ENCODE data around the gene GPD1L. TPM values are rescaled to one million over a fixed set of nuclear protein-coding genes. Genes with fewer than 3 reads are reported as not detected.

GPD1L gene
- total RNA-seq, 2 experiments from 2014 or later, result 9.2 to 10.2 TPM

DNA sequence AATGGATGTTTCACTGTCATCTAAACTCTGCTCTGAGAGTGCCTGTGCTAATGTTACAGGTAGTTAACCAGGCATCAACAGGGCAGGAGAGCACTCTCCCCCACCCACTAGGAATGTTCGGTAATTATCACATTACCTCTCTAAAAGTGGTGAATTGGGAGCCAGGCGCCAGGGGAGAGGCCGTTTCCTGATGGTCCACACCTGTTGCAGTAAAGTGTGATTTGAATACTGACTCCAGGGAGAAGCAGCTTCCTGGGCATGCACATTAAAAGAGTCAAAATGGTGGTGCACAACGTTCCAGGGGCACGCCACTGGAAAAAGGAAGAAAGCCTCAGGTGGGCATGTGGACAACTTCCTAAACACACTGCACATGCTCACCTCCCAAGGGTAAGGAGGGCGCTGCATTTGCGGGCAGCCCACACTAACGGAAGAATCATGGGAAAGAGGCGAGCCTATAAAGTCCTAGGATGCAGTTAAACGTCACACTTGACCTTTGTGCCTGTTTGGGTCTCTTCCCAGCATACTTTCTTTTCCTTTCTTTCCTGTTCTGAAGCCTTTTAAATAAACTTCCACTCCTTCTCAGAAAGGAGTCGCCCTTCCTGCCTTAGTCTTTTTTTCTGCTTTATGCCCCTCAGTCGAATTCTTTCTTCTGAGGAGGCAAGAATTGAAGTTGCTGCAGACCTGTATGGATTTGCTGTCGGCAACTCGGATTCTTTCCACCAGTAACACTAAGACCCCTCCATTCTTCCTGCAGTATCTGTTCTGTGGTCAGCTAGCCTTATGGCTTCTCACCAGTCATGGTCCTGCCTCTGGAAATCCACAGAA is 28.9 kb upstream of the GPD1L start:
- H3K4me3 Mint-ChIP-seq, result no peak overlapping the region
- H3K27me3 Mint-ChIP-seq, result peaks cover 1% of the 10 kb centered on the region
- no peaks in the 10 kb centered on the region for H3K9me3 Mint-ChIP-seq
- TF ChIP-seq, protein P1, sequence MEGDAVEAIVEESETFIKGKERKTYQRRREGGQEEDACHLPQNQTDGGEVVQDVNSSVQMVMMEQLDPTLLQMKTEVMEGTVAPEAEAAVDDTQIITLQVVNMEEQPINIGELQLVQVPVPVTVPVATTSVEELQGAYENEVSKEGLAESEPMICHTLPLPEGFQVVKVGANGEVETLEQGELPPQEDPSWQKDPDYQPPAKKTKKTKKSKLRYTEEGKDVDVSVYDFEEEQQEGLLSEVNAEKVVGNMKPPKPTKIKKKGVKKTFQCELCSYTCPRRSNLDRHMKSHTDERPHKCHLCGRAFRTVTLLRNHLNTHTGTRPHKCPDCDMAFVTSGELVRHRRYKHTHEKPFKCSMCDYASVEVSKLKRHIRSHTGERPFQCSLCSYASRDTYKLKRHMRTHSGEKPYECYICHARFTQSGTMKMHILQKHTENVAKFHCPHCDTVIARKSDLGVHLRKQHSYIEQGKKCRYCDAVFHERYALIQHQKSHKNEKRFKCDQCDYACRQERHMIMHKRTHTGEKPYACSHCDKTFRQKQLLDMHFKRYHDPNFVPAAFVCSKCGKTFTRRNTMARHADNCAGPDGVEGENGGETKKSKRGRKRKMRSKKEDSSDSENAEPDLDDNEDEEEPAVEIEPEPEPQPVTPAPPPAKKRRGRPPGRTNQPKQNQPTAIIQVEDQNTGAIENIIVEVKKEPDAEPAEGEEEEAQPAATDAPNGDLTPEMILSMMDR (IDR thresholded peaks at IDR 0.05), result no peak
- ATAC-seq (no peak), DNase-seq (no peak)
- no peaks in the 10 kb centered on the region for H3K36me3 Mint-ChIP-seq (ENCODE audit: low read depth)
- ChIA-PET POLR2A (interaction anchor here (0.9 kb wide), 1 partner anchor 8 kb away, joined by 3 read pairs; no protein-coding TSS in a partner anchor), CTCF (no interaction called here)
- no peak overlapping the region for H3K27ac Mint-ChIP-seq
- no peaks in the 10 kb centered on the region for H3K4me1 Mint-ChIP-seq (ENCODE audit: low read depth)
- intact Hi-C loops (cut with micrococcal nuclease), result no loop called here

DNA sequence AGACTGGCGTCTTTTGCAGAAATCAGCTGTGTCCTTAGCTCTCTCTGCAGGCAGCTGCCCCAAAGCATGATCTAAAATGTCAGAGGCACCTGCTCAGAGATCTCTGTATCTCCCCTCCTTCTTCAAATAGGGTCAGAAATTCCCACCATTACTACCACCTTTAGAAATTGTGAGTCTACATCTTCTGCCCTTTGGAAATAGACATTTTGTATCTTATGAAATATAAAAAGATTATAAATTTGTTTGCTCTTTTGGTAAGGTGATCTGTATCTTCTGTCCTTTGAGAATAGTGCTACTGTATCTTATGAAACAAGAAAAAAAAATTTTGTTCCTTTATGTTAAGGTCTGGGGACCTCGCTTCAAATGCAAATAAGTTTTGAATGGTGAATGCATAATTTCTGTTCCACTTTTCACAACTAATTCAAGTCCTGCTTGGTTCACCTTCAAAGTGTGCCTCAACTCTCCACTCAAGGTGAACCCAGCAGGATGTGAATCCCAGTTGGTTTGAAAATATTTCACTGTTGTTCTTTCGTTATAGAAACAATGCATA is 28.3 kb upstream of the GPD1L start:
- DNase-seq, result no peak
- ChIA-PET CTCF (no interaction called here), POLR2A (no interaction called here)
- H3K27ac Mint-ChIP-seq, result no peak overlapping the region
- no peaks in the 10 kb centered on the region for H3K4me1 Mint-ChIP-seq (ENCODE audit: low read depth)
- intact Hi-C loops (cut with micrococcal nuclease), result no loop called here
- ATAC-seq, result no peak
- no peaks in the 10 kb centered on the region for H3K9me3 Mint-ChIP-seq
- TF ChIP-seq, protein P1 (IDR thresholded peaks at IDR 0.05), result no peak
- no peaks in the 10 kb centered on the region for H3K36me3 Mint-ChIP-seq (ENCODE audit: low read depth)
- H3K4me3 Mint-ChIP-seq, result no peak overlapping the region
- peaks cover 1% of the 10 kb centered on the region for H3K27me3 Mint-ChIP-seq

DNA sequence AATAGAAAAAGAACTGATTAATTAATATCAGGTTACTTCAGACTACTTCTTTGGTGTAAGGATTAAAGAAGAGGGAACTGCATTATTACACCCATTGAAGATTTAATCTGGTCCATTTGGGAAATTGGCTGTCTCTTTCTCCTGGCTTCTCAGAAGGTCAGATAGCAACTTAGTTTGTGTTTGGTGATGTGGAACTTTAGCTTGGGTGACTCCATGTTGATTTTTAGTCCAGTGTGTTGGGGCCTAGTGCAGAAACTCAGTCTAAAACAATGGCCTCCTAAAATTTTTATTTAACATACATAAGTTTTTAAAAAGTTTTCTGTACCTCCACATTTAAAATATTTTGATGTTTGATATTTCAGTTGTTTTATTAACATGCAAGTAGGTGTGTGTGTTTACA is 27.6 kb upstream of the GPD1L start:
- TF ChIP-seq, protein P1 (IDR thresholded peaks at IDR 0.05), result no peak

DNA sequence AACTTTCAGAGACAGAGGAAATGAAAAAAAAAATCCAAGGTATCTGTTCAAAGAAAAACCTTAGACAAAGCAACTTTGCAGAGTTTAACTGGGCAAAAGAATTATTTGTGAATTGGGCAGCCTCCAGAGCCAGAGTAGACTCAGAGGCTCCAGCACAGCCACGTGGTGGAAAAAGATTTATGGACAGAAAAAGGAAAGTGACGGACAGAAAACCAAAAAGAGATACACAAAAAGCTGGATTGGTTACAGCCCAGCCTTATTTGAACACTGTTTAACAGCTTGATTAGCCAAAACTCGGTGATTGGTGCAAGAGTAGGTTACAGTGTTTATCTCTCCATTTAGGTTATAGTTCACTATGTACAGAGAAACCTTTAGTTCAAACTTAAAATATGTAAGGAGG is 23.7 kb upstream of the GPD1L start:
- CTCF ChIA-PET, result interaction anchor here (0.7 kb wide), 1 partner anchor 37 kb away, joined by 3 read pairs; no protein-coding TSS in a partner anchor
- no peaks in the 10 kb centered on the region for H3K9me3 Mint-ChIP-seq
- no peak for DNase-seq

More for the DNA sequence above, 27.6 kb upstream of the GPD1L start:
- Mint-ChIP-seq H3K27me3 (peaks cover 1% of the 10 kb centered on the region), H3K4me3 (no peak overlapping the region), H3K36me3 (ENCODE audit: low read depth) (no peaks in the 10 kb centered on the region), H3K27ac (no peak overlapping the region), H3K4me1 (ENCODE audit: low read depth) (no peaks in the 10 kb centered on the region), H3K9me3 (no peaks in the 10 kb centered on the region)
- ATAC-seq, result no peak
- intact Hi-C loops (cut with micrococcal nuclease), result no loop called here
- CTCF ChIA-PET, result no interaction called here
- POLR2A ChIA-PET, result no interaction called here
- no peak for DNase-seq

More for the DNA sequence above, 23.7 kb upstream of the GPD1L start:
- TF ChIP-seq, protein P1 (IDR thresholded peaks at IDR 0.05), result no peak
- H3K36me3 Mint-ChIP-seq (ENCODE audit: low read depth), result no peaks in the 10 kb centered on the region
- no peak overlapping the region for H3K27ac Mint-ChIP-seq
- no peaks in the 10 kb centered on the region for H3K4me1 Mint-ChIP-seq (ENCODE audit: low read depth)
- H3K27me3 Mint-ChIP-seq, result peaks cover 1% of the 10 kb centered on the region
- ATAC-seq, result no peak
- H3K4me3 Mint-ChIP-seq, result no peak overlapping the region
- intact Hi-C loops (cut with micrococcal nuclease), result no loop called here
- POLR2A ChIA-PET, result no interaction called here
